Daoy (cell line): ENCODE measurements around the gene ATRAID. TPM values are rescaled to one million over a fixed set of nuclear protein-coding genes. Genes with fewer than 3 reads are reported as not detected.

Source experiments
- DNase-seq: peaks from one replicate; pipeline ENCODE4 v3.0.0-alpha.2; 2015; ENCODE audit warnings: low read depth
- total RNA-seq: library from RNA; depleted of rRNA; stranded (reverse); fragments of >200 nt; shearing (Covaris generic); gene quantifications from 2 replicates; pipeline ENCODE4 v1.2.3, GENCODE V29; 2014

ATRAID gene
- total RNA-seq, 1 experiment from 2014 or later: 94.2 TPM

DNA sequence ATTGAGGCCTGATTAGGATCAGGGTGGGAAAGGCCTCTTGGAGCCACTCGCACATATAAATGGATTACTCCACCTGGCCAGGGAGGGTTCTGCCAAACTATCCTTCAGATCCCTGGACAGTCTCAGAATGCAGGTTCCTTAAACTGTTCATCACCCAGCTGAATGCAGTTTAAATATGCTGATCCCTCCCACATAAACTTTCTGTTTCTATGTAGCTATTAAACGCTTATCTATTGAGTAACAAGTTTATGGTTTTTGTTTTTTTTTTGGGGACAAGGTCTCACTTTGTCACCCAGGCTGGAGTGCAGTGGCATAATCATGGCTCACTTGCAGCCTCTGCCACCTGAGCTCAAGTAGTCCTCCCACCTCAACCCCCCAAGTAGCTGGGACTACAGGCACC is 7.2 kb downstream of the ATRAID start:
- no peak for DNase-seq

DNA sequence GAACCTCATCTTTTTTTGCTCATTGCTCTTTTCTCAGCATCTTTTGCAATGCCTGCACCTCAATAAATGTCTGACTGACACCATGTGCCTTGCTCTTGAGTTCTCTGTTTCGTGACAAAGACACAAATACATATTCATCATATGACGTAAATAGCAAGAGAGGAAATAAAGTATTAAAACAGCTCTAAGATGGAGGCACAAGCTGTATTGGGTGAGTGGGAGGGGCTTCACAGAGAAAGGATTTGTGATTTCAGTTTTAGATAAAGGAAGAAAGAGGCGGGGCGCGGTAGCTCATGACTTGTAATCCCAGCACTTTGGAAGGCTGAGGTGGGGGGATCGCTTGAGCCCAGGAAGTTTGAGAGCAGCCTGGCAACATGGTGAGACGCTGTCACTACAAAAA is 8.2 kb downstream of the ATRAID start:
- no peak for DNase-seq

DNA sequence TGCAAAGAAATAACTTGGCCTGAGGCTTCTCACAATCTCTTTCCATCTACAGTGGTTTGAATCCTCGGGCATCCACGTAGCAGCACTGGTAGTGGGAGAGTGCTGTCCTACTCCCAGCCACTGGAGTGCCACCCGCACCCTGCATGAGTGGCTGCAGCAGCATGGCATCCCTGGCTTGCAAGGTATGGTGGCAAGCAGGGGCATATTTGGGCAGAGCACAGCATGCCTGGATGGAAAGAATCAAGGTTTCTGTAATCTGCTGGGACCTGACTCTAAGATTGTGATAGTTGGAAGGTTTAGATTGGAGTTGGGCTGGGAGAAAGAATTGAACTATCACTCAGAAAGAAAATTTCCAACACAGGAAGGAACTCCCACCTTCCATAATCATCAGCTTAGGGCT is 9.3 kb downstream of the ATRAID start:
- no peak for DNase-seq

DNA sequence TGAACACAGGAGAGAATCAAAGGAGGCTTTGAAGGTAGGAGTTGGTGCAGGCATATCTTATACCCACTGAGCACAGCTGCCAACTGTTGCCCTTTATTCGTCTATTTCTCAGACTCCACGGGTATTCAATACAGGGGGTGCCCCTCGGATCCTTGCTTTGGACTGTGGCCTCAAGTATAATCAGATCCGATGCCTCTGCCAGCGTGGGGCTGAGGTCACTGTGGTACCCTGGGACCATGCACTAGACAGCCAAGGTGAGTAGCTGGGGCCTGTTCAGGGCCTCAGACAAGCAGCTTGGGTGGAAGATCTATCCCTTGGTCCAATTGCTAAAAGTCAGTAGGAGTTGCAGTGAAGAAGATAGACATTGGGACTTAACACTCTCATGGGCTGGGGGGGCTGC is 10.6 kb downstream of the ATRAID start:
- DNase-seq: no peak

DNA sequence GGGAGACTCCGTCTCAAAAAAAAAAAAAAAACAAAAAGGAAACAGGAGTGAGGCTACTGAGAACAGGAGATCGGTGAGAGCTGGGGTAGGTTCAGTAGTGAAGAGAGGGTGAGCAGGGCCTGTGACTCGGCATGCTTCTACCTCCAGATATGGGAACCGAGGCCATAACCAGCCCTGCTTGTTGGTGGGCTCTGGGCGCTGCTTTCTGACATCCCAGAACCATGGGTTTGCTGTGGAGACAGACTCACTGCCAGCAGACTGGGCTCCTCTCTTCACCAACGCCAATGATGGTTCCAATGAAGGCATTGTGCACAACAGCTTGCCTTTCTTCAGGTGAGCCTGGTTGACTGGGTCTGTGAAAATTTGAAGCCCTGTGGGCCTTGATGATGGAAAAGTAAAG is 11.6 kb downstream of the ATRAID start:
- no peak for DNase-seq

DNA sequence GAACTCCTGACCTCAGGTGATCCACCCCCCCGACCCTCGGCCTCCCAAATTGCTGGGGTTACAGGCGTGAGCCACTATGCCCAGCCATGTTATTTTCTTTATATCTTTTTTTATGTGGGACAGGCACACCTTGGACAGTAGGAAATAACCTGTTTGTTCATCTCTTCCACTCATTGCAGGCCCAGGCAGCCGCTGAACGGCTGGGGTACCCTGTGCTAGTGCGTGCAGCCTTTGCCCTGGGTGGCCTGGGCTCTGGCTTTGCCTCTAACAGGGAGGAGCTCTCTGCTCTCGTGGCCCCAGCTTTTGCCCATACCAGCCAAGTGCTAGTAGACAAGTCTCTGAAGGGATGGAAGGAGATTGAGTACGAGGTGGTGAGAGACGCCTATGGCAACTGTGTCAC is 13.7 kb downstream of the ATRAID start:
- DNase-seq: no peak

DNA sequence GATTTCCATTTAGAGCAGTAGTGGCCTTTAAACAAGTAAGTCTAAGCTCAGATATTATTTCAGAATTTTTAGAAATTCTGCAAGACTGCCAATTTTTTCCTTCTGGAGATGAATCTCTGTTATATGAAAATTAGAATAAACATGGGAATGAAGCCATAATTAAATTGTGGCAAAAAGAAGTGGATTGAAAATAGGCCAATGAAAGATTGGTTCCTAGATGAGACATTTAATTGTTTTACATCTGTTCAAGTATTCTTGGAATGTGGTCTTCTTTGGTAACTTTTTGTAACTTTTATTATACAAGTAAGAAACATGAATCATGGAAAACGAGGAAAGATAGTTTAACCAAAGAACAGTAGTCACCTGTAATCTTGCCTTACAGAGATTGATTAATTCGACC is 15.7 kb downstream of the ATRAID start:
- no peak for DNase-seq

DNA sequence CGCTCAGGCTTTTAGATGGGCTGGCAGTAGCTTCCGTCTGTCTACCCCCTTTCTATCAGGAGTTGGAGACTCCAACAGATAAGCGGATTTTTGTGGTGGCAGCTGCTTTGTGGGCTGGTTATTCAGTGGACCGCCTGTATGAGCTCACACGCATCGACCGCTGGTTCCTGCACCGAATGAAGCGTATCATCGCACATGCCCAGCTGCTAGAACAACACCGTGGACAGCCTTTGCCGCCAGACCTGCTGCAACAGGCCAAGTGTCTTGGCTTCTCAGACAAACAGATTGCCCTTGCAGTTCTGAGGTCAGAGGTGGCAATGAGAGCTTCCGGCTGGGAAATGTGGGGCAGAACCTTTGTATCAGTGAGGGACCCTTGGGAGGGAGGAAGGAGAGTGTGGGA is 20.1 kb downstream of the ATRAID start:
- no peak for DNase-seq

DNA sequence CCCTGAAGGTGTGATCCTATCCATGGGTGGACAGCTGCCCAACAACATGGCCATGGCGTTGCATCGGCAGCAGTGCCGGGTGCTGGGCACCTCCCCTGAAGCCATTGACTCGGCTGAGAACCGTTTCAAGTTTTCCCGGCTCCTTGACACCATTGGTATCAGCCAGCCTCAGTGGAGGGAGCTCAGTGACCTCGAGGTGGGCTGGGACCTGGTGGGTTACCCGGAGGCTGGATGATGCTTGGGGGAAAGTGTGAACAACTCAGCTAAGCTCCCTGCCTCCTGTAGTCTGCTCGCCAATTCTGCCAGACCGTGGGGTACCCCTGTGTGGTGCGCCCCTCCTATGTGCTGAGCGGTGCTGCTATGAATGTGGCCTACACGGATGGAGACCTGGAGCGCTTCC is 21.5 kb downstream of the ATRAID start:
- no peak for DNase-seq

DNA sequence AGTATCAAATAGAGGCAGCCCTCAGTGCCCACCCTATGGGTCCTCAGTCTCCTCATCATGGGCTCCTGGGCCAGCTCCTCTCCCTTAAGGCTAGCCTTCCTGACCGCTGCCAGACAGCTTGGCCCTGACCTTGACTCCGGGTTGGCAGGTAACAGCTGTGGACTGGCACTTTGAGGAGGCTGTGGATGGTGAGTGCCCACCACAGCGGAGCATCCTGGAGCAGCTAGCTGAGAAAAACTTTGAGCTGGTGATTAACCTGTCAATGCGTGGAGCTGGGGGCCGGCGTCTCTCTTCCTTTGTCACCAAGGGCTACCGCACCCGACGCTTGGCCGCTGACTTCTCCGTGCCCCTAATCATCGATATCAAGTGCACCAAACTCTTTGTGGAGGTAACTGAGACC is 24.3 kb downstream of the ATRAID start:
- DNase-seq: no peak

DNA sequence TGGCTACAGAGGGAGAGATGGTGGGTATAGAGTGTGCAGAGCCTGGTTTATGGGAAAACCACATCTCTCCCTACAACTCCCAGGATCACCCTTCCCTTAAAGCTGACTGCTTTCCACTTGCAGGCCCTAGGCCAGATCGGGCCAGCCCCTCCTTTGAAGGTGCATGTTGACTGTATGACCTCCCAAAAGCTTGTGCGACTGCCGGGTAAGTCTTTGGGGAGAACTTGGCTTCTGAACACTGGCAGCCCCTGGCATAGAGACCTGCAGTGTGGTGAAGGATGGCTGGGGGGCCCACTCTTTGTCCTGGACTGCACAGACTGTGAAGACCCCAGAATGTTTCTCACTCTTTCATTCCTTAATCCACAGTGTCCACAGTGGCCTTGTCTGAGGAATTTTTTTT is 24.8 kb downstream of the ATRAID start:
- DNase-seq: no peak

DNA sequence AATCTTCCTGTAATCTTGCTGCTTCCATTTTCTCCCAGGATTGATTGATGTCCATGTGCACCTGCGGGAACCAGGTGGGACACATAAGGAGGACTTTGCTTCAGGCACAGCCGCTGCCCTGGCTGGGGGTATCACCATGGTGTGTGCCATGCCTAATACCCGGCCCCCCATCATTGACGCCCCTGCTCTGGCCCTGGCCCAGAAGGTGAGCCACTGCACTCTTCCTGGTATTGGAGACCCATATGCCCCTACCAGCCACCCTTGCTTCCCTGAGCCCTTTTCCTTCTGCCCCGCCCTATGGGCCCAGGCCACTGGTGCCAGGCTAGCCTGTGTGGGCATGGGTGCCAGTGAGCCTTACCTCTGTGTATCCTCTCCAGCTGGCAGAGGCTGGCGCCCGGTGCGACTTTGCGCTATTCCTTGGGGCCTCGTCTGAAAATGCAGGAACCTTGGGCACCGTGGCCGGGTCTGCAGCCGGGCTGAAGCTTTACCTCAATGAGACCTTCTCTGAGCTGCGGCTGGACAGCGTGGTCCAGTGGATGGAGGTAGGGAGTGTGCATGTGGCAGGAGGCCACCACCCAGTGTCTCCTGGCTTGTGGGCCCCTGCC is 25.6 kb downstream of the ATRAID start:
- DNase-seq: no peak

DNA sequence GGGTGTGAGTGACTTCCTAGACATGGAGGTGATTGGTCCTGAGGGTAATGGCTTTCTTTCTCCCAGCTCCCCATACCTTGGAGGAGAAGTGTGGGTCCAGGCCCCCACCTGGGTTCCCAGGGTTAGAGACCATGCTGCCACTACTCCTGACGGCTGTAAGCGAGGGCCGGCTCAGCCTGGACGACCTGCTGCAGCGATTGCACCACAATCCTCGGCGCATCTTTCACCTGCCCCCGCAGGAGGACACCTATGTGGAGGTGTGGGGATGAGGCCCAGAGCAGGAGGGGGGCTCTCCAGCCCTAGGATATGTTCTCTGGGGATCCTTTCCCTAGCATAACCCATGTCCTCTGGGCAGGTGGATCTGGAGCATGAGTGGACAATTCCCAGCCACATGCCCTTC is 27.1 kb downstream of the ATRAID start:
- no peak for DNase-seq

DNA sequence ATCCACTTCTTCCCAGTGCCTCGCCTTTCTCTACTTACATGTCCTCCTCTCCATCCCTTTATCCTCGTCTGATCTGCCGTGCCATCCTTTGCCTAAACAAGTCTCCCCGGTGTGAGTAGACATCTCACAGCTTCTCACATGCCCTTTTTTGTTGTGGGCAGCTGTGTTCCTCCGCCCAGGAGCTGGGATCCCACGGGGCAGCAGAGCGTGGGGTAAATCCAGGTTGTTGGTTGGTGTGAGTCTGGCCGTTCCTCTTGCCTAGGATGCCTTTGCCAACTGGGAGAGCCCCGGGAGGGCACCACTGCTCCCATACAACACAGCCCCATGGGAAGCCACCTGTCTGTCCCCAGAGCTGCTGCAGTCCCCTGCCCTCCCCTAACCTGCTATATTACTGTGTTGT is 28.6 kb downstream of the ATRAID start:
- no peak for DNase-seq

DNA sequence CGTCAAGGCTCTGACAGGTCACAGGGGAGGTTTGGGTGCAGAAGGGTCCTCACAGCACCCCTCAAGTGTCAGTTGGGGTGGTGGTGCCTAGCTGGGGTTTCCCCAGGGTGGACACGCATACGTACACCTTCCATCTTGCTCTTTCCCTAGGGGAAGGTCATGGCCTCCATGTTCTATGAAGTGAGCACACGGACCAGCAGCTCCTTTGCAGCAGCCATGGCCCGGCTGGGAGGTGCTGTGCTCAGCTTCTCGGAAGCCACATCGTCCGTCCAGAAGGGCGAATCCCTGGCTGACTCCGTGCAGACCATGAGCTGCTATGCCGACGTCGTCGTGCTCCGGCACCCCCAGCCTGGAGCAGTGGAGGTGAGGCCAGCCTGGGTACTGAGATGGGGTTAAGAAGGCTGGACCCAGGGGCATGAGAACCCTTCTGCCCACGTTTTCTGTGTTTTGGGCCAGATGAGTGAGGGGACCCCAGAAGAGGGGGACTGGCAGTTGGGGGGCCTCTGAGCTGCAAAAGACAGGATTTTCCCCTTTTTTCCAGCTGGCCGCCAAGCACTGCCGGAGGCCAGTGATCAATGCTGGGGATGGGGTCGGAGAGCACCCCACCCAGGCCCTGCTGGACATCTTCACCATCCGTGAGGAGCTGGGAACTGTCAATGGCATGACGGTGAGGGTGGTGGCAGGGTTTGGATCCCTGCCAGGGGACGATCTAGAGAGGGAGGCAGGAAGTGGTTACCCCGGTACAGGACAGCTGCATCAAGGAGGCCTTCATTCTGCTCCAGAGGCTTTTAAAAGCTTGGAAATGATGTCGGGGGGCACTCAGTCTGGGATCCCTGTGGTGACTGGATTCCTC is 30.1 kb downstream of the ATRAID start:
- DNase-seq: no peak

DNA sequence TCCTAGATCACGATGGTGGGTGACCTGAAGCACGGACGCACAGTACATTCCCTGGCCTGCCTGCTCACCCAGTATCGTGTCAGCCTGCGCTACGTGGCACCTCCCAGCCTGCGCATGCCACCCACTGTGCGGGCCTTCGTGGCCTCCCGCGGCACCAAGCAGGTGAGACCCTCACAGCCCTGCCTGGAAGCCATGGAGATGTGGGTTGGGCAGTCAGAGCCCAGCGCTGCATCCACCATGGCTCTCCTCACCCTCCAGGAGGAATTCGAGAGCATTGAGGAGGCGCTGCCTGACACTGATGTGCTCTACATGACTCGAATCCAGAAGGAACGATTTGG is 30.7 kb downstream of the ATRAID start:
- DNase-seq: no peak

DNA sequence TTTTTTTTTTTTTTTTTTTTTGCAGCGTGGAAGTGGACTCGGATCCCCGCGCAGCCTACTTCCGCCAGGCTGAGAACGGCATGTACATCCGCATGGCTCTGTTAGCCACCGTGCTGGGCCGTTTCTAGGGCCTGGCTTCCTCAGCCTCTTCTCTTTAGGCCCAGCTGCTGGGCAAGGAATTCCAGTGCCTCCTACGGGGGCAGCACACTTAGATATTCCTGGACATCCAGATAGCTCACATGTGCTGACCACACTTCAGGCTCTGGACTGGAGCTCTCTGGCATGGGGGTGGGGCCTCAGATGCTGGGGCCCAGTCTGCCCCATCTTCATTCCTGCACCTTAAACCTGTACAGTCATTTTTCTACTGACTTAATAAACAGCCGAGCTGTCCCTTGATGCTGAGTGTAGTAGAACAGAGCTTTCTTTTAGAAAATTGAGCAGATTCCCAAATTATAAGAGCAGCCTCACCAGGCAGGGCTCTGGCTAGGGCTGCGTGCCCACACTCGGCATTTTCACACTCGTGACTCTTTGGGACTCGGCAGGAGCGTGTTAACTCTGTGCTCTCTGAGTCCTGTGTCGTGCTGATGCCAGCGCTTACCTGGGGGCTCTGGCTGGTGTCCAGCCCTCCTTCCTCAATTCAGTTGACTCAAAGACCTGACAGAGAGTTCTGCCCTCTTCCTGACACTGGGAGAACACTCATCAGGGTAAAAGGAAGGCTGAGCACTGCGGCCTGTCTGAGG is 31.7 kb downstream of the ATRAID start:
- no peak for DNase-seq

DNA sequence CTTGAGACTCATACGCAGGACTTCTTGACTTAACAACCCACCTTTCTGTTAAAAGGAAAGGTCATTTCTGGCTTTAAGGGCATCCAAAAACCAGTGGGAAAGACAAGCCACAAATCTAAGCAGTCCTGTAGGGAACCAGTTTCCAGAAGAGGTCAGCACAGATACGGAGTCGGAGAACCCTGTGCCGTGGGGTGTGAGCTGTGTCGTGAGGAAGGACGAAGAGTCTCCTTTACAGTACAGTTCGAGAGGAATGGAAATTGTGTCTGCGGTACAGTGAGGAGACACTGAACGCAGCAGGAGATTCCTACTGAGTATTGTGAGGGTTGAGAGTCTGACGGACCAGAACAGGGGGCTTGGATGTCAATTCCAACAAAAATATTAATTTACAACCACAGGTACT is 33.3 kb downstream of the ATRAID start:
- no peak for DNase-seq

DNA sequence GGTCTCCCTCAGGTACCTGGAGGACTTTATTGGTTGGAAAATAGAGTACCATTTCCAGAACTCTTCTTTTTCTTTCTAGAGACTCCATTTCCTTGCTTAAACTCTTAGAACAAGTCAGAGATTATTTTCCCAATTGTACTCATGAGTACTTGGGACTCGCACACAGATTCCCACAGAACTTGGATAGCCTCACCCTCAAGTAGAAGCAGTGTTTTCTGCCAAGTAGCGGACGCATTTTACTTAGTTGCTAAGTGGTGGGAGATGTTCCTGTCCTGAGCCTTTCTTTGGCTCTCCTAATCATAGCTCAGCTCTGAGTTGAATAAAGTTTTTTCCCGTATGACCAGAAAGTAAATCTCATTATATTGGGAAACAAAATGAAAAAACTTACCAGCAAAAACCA is 33.8 kb downstream of the ATRAID start:
- no peak for DNase-seq

DNA sequence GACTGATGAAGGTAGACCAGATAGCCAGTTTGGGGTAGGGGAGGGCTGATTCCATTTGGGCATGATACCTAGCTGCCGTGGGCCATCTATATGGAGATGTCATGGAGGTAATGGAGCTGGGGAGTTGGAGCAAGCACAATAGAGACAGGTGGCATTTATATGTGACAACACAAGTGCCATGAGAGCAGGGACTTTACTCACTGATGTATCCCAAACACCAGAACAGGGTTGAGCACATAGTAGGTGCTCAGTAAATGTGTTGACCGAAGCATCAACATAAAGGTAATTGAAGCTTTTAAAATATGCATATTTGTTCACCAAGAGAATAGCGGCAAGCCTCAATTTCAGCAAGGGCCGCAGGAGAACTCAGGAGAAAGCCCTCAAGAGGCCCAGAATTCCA is 36.1 kb downstream of the ATRAID start:
- no peak for DNase-seq

DNA sequence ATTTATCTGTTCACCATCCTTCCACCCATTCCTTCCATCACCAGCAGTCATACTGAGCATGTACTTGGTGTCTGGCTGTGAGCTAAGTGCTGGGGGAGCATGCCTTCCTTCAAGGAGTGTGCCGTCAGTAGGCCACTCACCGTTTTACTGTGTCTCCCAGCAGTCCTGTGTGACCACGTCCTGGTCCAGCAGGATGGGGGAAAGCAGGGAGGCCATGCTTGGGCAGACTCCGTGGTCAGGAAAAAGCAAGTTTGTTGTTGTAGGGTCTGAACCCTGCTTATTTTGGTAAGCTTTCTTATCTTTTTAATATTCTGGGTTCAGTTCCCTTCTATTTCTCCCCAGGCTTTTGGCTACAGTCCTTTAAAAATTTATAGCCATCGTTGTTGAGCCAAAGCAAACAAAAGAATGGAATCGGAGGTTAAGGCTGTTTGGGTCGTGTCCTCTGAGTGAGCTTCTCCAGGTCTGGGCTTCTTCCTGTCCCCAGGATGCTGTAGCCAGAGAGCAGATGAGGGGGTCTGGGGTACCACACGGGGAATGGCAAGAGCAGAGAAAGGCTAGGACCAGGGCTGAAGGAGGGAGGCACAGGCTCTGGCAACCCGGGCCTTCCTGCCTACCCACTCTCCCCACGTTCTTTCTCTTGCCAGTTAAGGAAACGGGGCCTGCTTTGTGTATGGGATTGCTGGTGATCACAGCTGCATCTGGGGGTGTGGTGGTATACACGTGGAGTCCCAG is 37.5 kb downstream of the ATRAID start:
- DNase-seq: peak; percentile 46

DNA sequence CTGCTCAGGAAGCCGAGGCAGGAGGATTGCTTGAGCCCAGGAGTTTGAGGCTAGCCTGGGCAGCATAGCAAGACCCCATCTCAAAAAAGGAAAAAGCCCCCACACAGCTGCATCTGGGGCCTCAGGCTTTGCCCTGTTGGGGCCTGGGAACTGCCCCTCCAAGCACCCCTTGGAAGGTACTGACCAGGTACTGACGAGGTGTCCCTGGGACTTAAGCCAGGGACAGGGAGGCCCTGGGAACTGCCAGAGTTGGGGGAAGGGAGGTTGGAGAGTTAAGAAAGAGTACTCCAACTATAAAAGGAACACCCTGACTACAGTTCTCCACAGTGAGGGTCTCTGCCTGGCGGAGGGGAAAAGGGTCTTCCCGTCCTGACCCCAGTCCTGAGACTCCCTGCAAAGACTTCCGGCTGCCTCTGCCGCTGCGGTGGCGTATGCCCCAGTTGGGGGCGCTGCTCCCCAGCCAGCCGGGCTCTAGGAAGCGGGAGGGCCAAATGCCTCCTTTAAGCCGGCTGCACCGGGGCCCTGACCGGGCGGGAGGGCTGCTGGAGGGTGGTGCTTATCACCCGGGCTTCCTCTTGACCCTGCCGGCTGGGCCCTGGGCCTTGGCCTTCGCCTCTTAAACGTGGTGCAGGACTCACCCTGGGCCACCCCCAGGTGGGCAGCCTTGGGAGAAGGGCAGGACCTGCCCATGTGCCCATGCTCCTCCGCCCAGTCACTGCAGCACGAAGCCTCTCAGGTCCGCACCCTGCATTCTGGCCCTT is 38.2 kb downstream of the ATRAID start:
- peak; percentile 69 for DNase-seq
